Ramos (cell line): ENCODE data around the gene HSPA12A.

Experiments
- in situ Hi-C: fragments of 300-500 bp; cut with MboI; formaldehyde crosslinking; loops from one replicate; pipeline ENCODE4 v1.14.3; 2022; ENCODE audit warnings: low sequenced_read_pairs; ENCODE audit not compliant: unreplicated experiment

The HSPA12A gene

GRCh38 chr10:116674901-116675423 lies 67.4 kb downstream of the HSPA12A start:
- in situ Hi-C loops: loop anchor here (25.0 kb wide), 1 partner anchor 487 kb away; no protein-coding TSS in a partner anchor

- in situ Hi-C loops: no loop called here
Observed at GRCh38 chr10:116673866-116674265, 68.5 kb downstream of the HSPA12A start.

- in situ Hi-C loops: no loop called here
Observed at GRCh38 chr10:116672891-116673290, 69.5 kb downstream of the HSPA12A start.

- in situ Hi-C loops: no loop called here
Observed at GRCh38 chr10:116671274-116671926, 71.0 kb downstream of the HSPA12A start.

GRCh38 chr10:116670706-116671105 lies 71.7 kb downstream of the HSPA12A start:
- in situ Hi-C loops: no loop called here

GRCh38 chr10:116669832-116670644 lies 72.3 kb downstream of the HSPA12A start:
- in situ Hi-C loops: no loop called here

GRCh38 chr10:116669080-116669479 lies 73.3 kb downstream of the HSPA12A start:
- in situ Hi-C loops: no loop called here

- in situ Hi-C loops: no loop called here
Observed at GRCh38 chr10:116668446-116668845, 73.9 kb downstream of the HSPA12A start.

GRCh38 chr10:116668018-116668417 lies 74.3 kb downstream of the HSPA12A start:
- in situ Hi-C loops: no loop called here

GRCh38 chr10:116667484-116667883 lies 74.9 kb downstream of the HSPA12A start:
- in situ Hi-C loops: no loop called here

GRCh38 chr10:116665541-116666125 lies 76.7 kb downstream of the HSPA12A start:
- in situ Hi-C loops: no loop called here

GRCh38 chr10:116664631-116665030 lies 77.7 kb downstream of the HSPA12A start:
- in situ Hi-C loops: no loop called here

- in situ Hi-C loops: no loop called here
Observed at GRCh38 chr10:116663342-116663741, 79.0 kb downstream of the HSPA12A start.

GRCh38 chr10:116660860-116661259 lies 81.5 kb downstream of the HSPA12A start:
- in situ Hi-C loops: no loop called here

GRCh38 chr10:116659049-116659670 lies 83.2 kb downstream of the HSPA12A start:
- in situ Hi-C loops: no loop called here

- in situ Hi-C loops: no loop called here
Observed at GRCh38 chr10:116657863-116658551, 84.4 kb downstream of the HSPA12A start.

GRCh38 chr10:116656044-116656443 lies 86.3 kb downstream of the HSPA12A start:
- in situ Hi-C loops: no loop called here

GRCh38 chr10:116655568-116655967 lies 86.8 kb downstream of the HSPA12A start:
- in situ Hi-C loops: no loop called here

GRCh38 chr10:116654816-116655215 lies 87.5 kb downstream of the HSPA12A start:
- in situ Hi-C loops: no loop called here

GRCh38 chr10:116653885-116654284 lies 88.5 kb downstream of the HSPA12A start:
- in situ Hi-C loops: no loop called here
